ENCODE data around the gene GOPC.

GOPC gene

DNA sequence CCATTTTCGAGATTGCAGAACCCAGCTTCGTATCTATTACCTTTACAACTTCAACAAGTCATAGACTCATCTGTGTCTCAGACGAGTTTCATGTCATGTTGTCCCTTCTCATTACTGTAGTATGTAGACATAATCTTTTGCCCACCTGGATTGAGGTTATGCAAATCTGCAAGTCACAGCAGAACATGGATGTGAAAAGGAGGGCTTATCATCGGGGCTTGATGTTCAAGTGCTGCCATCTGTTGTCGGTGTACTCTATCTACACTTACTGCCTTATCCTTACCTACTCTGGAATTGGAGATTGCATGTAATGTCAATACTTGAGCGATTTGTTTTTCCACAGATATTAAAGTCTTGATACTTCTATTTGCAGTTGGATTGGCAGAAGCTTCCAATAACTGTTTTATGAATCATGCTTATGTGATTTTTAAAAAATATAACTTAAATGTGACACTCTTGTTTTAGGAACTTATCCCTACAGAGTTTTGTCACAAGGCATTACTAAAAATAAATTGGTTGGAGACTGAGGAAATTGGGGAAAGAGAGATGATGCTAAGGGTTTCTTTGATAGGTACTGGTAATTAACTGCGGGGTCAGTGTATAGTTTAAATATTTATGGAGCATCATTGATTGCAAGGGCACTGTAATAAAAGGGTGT is 3.0 kb upstream of the GOPC start:
- no peak for TF ChIP-seq GATA3 (IDR thresholded peaks at IDR 0.05; ENCODE audit: low read depth, low read length)
- TF ChIP-seq GATA2 (IDR thresholded peaks at IDR 0.05; ENCODE audit: low read depth, low read length): no peak

GRCh38 chr6:117603821-117604220 is 1.5 kb upstream of the GOPC start:
- TF ChIP-seq GATA3 (IDR thresholded peaks at IDR 0.05; ENCODE audit: low read depth, low read length): no peak
- TF ChIP-seq GATA2 (IDR thresholded peaks at IDR 0.05; ENCODE audit: low read depth, low read length): no peak

- TF ChIP-seq GATA3 (IDR thresholded peaks at IDR 0.05; ENCODE audit: low read depth, low read length) (no peak), GATA2 (IDR thresholded peaks at IDR 0.05; ENCODE audit: low read depth, low read length) (no peak)
These were observed 733 bp upstream of the GOPC start for GRCh38 chr6:117602899-117603588.

DNA sequence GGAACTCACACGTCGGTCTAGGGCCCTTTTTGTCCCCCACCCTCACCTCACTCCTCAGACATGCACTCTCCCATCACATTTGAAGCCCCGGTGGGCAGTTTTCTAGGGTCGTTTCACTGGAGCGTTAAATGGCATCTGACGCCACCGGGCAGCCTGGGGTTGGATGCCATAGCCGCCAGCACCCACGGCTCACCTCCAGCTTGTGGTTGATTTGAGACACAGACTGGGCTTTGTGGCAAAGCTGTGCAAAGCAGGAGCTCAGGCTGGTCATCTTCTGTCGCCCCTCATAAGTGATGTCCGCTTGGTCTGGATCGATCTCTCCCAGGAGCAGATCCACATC is 530 bp downstream of the GOPC start:
- TF ChIP-seq GATA2 (IDR thresholded peaks at IDR 0.05; ENCODE audit: low read depth, low read length) (no peak), GATA3 (IDR thresholded peaks at IDR 0.05; ENCODE audit: low read depth, low read length) (no peak)

- TF ChIP-seq GATA2 (IDR thresholded peaks at IDR 0.05; ENCODE audit: low read depth, low read length) (no peak), GATA3 (IDR thresholded peaks at IDR 0.05; ENCODE audit: low read depth, low read length) (no peak)
These were observed 2.1 kb downstream of the GOPC start for GRCh38 chr6:117600008-117600743.

GRCh38 chr6:117597755-117598154 is 4.6 kb downstream of the GOPC start:
- TF ChIP-seq GATA2 (IDR thresholded peaks at IDR 0.05; ENCODE audit: low read depth, low read length) (no peak), GATA3 (IDR thresholded peaks at IDR 0.05; ENCODE audit: low read depth, low read length) (no peak)

- TF ChIP-seq GATA2 (IDR thresholded peaks at IDR 0.05; ENCODE audit: low read depth, low read length): no peak
- no peak for TF ChIP-seq GATA3 (IDR thresholded peaks at IDR 0.05; ENCODE audit: low read depth, low read length)
These were observed 7.0 kb downstream of the GOPC start for GRCh38 chr6:117595099-117595923.

- TF ChIP-seq GATA2 (IDR thresholded peaks at IDR 0.05; ENCODE audit: low read depth, low read length) (no peak), GATA3 (IDR thresholded peaks at IDR 0.05; ENCODE audit: low read depth, low read length) (no peak)
These were observed 9.1 kb downstream of the GOPC start for GRCh38 chr6:117592983-117593759.

GRCh38 chr6:117591405-117591804 is 10.9 kb downstream of the GOPC start:
- TF ChIP-seq GATA3 (IDR thresholded peaks at IDR 0.05; ENCODE audit: low read depth, low read length) (no peak), GATA2 (IDR thresholded peaks at IDR 0.05; ENCODE audit: low read depth, low read length) (no peak)

GRCh38 chr6:117590447-117590846 is 11.9 kb downstream of the GOPC start:
- TF ChIP-seq GATA2 (IDR thresholded peaks at IDR 0.05; ENCODE audit: low read depth, low read length): no peak
- no peak for TF ChIP-seq GATA3 (IDR thresholded peaks at IDR 0.05; ENCODE audit: low read depth, low read length)

DNA sequence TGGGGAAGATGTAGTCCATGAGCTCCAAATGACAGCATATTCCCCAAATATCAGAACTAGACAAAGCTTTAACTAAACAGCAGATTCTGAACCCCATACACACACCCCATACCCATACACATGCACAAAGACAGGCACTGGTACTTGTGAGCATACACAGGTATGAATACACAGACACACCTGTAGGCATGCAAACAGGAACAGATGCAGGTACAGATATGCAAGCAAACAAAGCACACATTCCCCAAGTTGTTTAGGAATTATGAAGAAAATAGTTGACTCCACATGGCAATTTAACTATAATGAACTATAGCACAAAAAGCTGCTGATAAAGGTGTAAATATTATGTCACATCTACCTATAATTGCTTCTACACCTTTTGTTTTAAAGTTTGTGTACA is 16.7 kb downstream of the GOPC start:
- no peak for TF ChIP-seq GATA2 (IDR thresholded peaks at IDR 0.05; ENCODE audit: low read depth, low read length)
- TF ChIP-seq GATA3 (IDR thresholded peaks at IDR 0.05; ENCODE audit: low read depth, low read length): no peak

- TF ChIP-seq GATA2 (IDR thresholded peaks at IDR 0.05; ENCODE audit: low read depth, low read length): no peak
- no peak for TF ChIP-seq GATA3 (IDR thresholded peaks at IDR 0.05; ENCODE audit: low read depth, low read length)
These were observed 28.1 kb downstream of the GOPC start for GRCh38 chr6:117574198-117574597.

DNA sequence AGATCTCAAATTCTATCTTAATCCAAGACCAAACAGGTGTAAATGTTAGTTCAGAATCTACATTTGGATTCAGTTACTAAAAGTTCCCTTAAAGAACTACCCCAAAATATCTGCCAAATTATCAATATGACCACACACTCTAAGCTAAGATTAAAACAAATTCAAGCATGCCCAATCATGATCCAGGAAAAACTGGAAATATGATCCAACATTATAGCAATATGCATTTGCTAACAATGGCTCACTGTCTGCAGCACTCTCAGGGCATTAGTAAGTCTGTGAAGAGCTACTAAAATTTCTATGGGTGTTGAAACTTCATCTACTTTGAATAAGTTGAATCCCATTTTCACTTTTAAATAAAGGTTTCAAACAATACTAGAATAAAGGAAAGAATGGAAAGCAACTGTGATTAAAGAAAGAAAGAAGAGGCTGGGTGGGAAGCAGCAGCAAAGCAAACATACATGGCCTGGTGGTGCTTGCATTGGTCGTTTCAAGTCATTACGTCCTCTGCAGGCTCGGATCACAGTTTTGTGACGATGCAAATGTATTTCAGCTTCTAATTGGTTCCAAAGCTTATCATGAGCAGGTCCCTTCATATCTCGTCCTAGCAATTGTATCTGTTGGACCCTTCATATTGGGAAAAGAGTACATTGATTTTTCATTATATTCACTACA is 29.2 kb downstream of the GOPC start:
- TF ChIP-seq GATA3 (IDR thresholded peaks at IDR 0.05; ENCODE audit: low read depth, low read length): no peak
